VCaP (cell line): ENCODE measurements around the gene ANTXR2.
A peak's percentile ranks its signal among the peaks of the same experiment; 100 is the strongest.

ENCODE experiments used
- H3K27ac ChIP-seq: fragments of 450-650 bp; 2 replicates; pipeline ENCODE4 v1.5.1; 2017
- TF ChIP-seq, protein P1 (sequence below): fragments of 450-650 bp; conservative IDR thresholded peaks from 2 replicates; pipeline ENCODE4 v1.5.1; 2017; ENCODE audit warnings: mild to moderate bottlenecking, moderate library complexity

ANTXR2 gene

DNA sequence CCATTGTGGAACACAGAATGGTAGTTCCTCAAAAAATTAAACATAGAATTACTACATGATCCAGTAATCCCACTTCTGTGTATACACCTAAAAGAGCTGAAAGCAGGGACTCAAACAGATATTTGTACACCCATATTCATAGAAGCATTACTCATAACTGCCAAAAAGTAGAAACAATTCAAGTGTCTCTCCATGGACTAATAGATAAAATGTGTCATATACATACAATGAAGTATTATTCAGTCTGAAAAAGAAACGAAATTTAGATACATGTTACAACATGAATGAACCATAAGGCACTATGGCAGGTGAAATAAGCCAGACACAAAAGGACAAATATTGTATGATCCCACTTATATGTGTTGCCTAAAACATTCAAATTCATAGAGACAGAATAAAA, 145.1 kb downstream of the ANTXR2 start:
- TF ChIP-seq, protein P1, sequence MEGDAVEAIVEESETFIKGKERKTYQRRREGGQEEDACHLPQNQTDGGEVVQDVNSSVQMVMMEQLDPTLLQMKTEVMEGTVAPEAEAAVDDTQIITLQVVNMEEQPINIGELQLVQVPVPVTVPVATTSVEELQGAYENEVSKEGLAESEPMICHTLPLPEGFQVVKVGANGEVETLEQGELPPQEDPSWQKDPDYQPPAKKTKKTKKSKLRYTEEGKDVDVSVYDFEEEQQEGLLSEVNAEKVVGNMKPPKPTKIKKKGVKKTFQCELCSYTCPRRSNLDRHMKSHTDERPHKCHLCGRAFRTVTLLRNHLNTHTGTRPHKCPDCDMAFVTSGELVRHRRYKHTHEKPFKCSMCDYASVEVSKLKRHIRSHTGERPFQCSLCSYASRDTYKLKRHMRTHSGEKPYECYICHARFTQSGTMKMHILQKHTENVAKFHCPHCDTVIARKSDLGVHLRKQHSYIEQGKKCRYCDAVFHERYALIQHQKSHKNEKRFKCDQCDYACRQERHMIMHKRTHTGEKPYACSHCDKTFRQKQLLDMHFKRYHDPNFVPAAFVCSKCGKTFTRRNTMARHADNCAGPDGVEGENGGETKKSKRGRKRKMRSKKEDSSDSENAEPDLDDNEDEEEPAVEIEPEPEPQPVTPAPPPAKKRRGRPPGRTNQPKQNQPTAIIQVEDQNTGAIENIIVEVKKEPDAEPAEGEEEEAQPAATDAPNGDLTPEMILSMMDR = no peak
- H3K27ac ChIP-seq = no peak overlapping the region

GRCh38 chr4:79923281-79923680, 149.7 kb downstream of the ANTXR2 start:
- TF ChIP-seq, protein P1 = no peak
- H3K27ac ChIP-seq = no peak overlapping the region

DNA sequence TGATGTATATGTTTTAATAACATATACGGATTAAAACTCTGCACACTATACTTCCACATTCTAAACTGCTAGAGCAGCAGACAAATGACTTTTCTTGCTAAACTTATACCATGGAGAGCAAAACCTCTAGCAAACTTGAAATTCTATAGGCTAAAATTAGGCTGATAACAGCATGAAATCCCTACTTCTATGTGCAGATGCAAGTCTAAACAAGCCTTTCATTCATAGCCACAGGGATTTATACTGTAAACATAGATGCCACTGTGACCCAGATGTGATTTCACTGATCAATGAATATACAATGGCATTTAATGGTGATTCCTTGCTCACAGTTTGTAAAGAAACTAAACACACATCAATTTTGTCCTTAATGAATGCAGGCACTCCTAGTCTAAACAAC, 151.0 kb downstream of the ANTXR2 start:
- H3K27ac ChIP-seq = no peak overlapping the region
- TF ChIP-seq, protein P1 = no peak

DNA sequence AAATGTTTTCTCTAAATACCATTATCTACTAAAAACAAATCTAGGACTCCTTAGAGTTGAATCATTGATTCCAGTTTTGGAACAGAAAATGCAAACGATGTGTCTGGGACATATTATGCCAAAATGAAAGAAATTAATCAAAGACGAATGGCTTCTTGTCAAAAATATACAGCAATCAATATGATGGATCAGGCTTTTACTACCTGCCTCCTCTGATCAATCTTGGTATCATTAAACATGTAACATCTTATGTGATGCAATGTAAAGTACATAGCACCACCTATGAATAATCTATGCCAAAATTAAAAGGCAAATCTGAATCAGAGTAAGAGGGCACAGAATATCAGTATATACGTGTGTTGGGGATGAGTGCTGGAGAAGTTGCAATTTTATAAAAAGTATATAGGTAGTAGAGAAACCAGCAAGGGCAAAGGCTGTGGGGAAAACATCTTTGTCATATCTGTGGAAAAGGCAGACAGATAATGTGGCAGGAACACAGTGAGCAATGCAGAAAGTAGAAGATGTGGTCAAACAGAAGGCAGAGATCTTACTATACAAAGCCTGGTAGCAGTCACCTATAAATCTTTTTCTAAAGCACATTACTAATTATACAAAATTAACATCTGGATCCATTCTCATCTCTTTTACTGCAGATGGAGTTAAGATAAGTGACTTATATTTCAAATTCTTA, 152.7 kb downstream of the ANTXR2 start:
- TF ChIP-seq, protein P1 = no peak
- no peak overlapping the region for H3K27ac ChIP-seq

DNA sequence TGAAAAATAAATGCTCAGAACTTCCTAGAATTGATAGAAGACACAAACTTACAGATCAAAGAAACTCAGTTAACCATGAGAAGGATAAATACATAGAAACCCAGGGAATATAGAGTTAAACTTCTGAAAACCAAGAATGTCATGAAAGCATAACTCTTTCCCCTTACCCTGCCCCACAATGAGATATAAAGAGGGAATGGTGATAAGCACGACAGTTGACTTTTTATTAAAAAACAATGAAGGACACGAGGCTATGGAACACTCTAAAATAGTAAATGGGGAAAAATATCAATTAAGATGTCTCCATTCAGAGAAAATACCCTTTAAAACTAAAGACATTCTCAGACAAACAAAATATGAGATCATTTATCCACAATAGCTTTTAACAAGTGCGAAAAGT, 154.7 kb downstream of the ANTXR2 start:
- TF ChIP-seq, protein P1 = no peak
- no peak overlapping the region for H3K27ac ChIP-seq

- H3K27ac ChIP-seq = no peak overlapping the region
- TF ChIP-seq, protein P1 = peak; percentile 72
These were observed 155.8 kb downstream of the ANTXR2 start for GRCh38 chr4:79917246-79917645.

DNA sequence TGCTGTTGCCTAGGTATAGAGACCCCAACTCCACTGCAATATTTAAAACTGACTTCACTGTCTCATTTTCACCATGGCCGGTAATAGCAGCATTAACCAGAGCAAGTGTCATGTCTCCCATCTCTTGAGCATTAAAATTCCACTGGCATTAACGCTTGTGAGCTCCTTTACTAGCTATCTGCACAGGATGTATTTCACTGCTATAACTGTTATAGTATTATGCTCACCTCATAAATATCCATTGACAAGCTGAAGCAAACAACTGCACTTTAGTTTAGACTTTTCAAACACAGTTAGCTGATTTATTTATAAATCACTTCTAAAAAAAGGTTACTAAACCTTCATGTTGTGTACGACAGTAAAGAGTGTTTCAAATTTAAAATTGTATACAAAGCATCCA, 157.8 kb downstream of the ANTXR2 start:
- no peak overlapping the region for H3K27ac ChIP-seq
- TF ChIP-seq, protein P1 = no peak
